Measurements from ENCODE around the gene EIF2AK3.
"Not testable (repeated sequence)": the region's sequence is repeated elsewhere in the genome, so short reads cannot be mapped to it uniquely, and the experiment has no call there.

Gene EIF2AK3

GRCh38 chr2:88591698-88592097, 35.6 kb downstream of the EIF2AK3 start:
- no peak for DNase-seq

- peak; percentile 1 to 58 (median 55) for DNase-seq
Observed at GRCh38 chr2:88590998-88591613, 36.2 kb downstream of the EIF2AK3 start.

GRCh38 chr2:88585969-88586368, 41.3 kb downstream of the EIF2AK3 start:
- DNase-seq = no peak

GRCh38 chr2:88582030-88582429, 45.2 kb downstream of the EIF2AK3 start:
- DNase-seq = no peak

- no peak for DNase-seq
Observed at GRCh38 chr2:88580088-88580487, 47.2 kb downstream of the EIF2AK3 start.

- no peak for DNase-seq
Observed at GRCh38 chr2:88575630-88576029, 51.6 kb downstream of the EIF2AK3 start.

- DNase-seq = no peak
Observed at GRCh38 chr2:88575051-88575450, 52.2 kb downstream of the EIF2AK3 start.

- DNase-seq = no peak
Observed at GRCh38 chr2:88574445-88574844, 52.8 kb downstream of the EIF2AK3 start.

GRCh38 chr2:88568179-88568578, 59.1 kb downstream of the EIF2AK3 start:
- DNase-seq = no peak

- no peak for DNase-seq
Observed at GRCh38 chr2:88564402-88564801, 62.9 kb downstream of the EIF2AK3 start.

GRCh38 chr2:88563129-88563528, 64.1 kb downstream of the EIF2AK3 start:
- no peak for DNase-seq

- no peak for DNase-seq
Observed at GRCh38 chr2:88561646-88562388, 65.4 kb downstream of the EIF2AK3 start.

GRCh38 chr2:88560619-88561307, 66.5 kb downstream of the EIF2AK3 start:
- no peak for DNase-seq

- no peak for DNase-seq
Observed at GRCh38 chr2:88557290-88557689, 70.0 kb downstream of the EIF2AK3 start.

- no peak for DNase-seq
Observed at GRCh38 chr2:88556026-88556425, 71.2 kb downstream of the EIF2AK3 start.

GRCh38 chr2:88554189-88554588, 73.1 kb downstream of the EIF2AK3 start:
- DNase-seq = peak in 2 of 3 experiments; percentile 0 to 16

GRCh38 chr2:88549616-88550292, 77.5 kb downstream of the EIF2AK3 start:
- peak in 1 of 3 experiments; percentile 0 for DNase-seq

GRCh38 chr2:88546291-88546690, 81.0 kb downstream of the EIF2AK3 start:
- not testable (repeated sequence) for DNase-seq

- DNase-seq = peak in 1 of 3 experiments; percentile 2
Observed at GRCh38 chr2:88545118-88545517, 82.1 kb downstream of the EIF2AK3 start.

- no peak for DNase-seq
Observed at GRCh38 chr2:88543541-88544057, 83.7 kb downstream of the EIF2AK3 start.

- no peak for DNase-seq
Observed at GRCh38 chr2:88542668-88543067, 84.6 kb downstream of the EIF2AK3 start.

GRCh38 chr2:88540346-88540745, 86.9 kb downstream of the EIF2AK3 start:
- DNase-seq = no peak

GRCh38 chr2:88538362-88538917, 88.8 kb downstream of the EIF2AK3 start:
- DNase-seq = peak in 1 of 3 experiments; percentile 3

All from NCI-H1417 (cell line).